DND-41 (cell line): Measurements from ENCODE around the gene DAB2.

Source experiments
- ATAC-seq: fragments of 200-7000 bp; cut with Tn5 transposase; 3 replicates; pipeline ENCODE4 v1.9.1; 2021; ENCODE audit warnings: low read depth; ENCODE audit not compliant: insufficient read depth
- DNase-seq: peaks from one replicate; pipeline ENCODE4 v3.0.0-alpha.2; 2020
- H2AFZ ChIP-seq: 2 replicates; pipeline ENCODE4 v1.6.0; 2012; ENCODE audit warnings: low read depth, low read length
- H3K27ac ChIP-seq: 2 replicates; pipeline ENCODE4 v1.5.1; 2012; ENCODE audit warnings: low read length, inconsistent platforms
- H3K27me3 ChIP-seq: fragments of 200-600 bp; sonication (generic); 2 replicates; pipeline ENCODE4 v1.6.0; 2012; ENCODE audit warnings: low read length, mild to moderate bottlenecking, inconsistent platforms; ENCODE audit not compliant: insufficient read depth, poor library complexity
- H3K36me3 ChIP-seq: 2 replicates; pipeline ENCODE4 v1.5.1; 2012; ENCODE audit warnings: low read length, inconsistent platforms; ENCODE audit not compliant: insufficient read depth
- H3K4me1 ChIP-seq: 2 replicates; pipeline ENCODE4 v1.5.1; 2012; ENCODE audit warnings: mild to moderate bottlenecking, low read length; ENCODE audit not compliant: insufficient read depth
- H3K4me2 ChIP-seq: 2 replicates; pipeline ENCODE4 v1.6.0; 2012; ENCODE audit warnings: mild to moderate bottlenecking, moderate library complexity, low read length, inconsistent platforms; ENCODE audit not compliant: insufficient read depth
- H3K4me3 ChIP-seq, 2 experiments: fragments of 200-600 bp in 1 of 2; shearing (Covaris generic) in 1 of 2; 2 replicates each; pipeline ENCODE4 v1.5.1; 2012 to 2016; ENCODE audit warnings: inconsistent platforms in 2 of 2, low read length in 2 of 2, mild to moderate bottlenecking in 2 of 2, low read depth in 1 of 2, moderate library complexity in 1 of 2
- H3K79me2 ChIP-seq: 2 replicates; pipeline ENCODE4 v1.6.0; 2012; ENCODE audit warnings: low read length, inconsistent platforms; ENCODE audit not compliant: insufficient read depth
- H3K9ac ChIP-seq: 2 replicates; pipeline ENCODE4 v1.6.0; 2012; ENCODE audit warnings: low read depth, mild to moderate bottlenecking, inconsistent platforms, low read length, moderate library complexity
- H3K9me3 ChIP-seq: 2 replicates; pipeline ENCODE4 v1.5.1; 2012; ENCODE audit warnings: low read length, moderate library complexity, mild to moderate bottlenecking, inconsistent platforms; ENCODE audit not compliant: insufficient read depth, severe bottlenecking
- H4K20me1 ChIP-seq: 2 replicates; pipeline ENCODE4 v1.6.0; 2012; ENCODE audit warnings: low read length; ENCODE audit not compliant: insufficient read depth
- EZH2 ChIP-seq: IDR thresholded peaks from 3 replicates; pipeline ENCODE4 v1.6.1; 2012; ENCODE audit warnings: borderline replicate concordance, low read depth, mild to moderate bottlenecking, moderate library complexity, low read length, inconsistent platforms; ENCODE audit not compliant: severe bottlenecking
- TF ChIP-seq, protein P1 (sequence below): IDR thresholded peaks from 2 replicates; pipeline ENCODE4 v1.5.1; 2012; ENCODE audit warnings: borderline replicate concordance, low read length, moderate library complexity, mild to moderate bottlenecking; ENCODE audit not compliant: poor library complexity, severe bottlenecking; ENCODE audit errors: extremely low read depth

Gene DAB2

DNA sequence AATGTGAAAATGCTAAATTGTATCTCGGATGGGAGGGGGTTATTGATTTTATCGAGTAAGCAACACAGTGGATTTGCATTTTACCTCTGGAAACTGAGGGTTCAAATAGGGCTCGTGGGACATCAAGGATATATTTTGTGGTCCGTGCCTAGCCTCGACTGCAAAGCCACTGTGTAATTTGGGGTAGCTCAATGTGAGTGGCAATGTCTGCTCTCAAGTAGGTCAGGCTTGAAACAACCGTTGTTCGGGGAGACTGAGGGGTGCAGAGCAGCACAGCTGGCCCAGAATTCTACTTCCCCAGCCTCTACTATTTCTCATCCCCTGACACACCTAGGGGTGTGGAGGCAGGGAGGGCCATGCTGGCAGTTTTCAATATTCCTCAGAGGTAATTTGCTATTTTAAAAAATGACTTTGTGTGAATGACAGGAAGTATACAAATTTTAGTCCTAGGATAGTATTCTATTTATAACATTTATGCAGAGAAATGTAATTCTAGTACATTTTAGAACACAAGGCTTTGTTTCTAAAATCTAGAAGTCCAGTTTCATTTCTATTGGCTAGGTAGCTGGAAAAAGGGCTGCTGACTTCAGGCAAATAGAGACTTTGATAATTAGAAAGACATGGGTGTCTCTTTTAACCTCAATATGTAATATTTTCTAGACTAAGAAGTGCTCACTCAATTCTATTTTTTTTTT, 1.4 kb upstream of the DAB2 start:
- no peaks in the 10 kb centered on the region for H3K4me1 ChIP-seq
- no peaks in the 10 kb centered on the region for H3K36me3 ChIP-seq
- ATAC-seq: no peak
- H3K9ac ChIP-seq: no peak overlapping the region
- no peaks in the 10 kb centered on the region for H3K79me2 ChIP-seq
- H3K9me3 ChIP-seq: no peaks in the 10 kb centered on the region
- no peak overlapping the region for H2AFZ ChIP-seq
- TF ChIP-seq, protein P1, sequence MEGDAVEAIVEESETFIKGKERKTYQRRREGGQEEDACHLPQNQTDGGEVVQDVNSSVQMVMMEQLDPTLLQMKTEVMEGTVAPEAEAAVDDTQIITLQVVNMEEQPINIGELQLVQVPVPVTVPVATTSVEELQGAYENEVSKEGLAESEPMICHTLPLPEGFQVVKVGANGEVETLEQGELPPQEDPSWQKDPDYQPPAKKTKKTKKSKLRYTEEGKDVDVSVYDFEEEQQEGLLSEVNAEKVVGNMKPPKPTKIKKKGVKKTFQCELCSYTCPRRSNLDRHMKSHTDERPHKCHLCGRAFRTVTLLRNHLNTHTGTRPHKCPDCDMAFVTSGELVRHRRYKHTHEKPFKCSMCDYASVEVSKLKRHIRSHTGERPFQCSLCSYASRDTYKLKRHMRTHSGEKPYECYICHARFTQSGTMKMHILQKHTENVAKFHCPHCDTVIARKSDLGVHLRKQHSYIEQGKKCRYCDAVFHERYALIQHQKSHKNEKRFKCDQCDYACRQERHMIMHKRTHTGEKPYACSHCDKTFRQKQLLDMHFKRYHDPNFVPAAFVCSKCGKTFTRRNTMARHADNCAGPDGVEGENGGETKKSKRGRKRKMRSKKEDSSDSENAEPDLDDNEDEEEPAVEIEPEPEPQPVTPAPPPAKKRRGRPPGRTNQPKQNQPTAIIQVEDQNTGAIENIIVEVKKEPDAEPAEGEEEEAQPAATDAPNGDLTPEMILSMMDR: no peak
- no peak for DNase-seq
- H3K4me3 ChIP-seq: no peak overlapping the region
- no peak overlapping the region for H3K27ac ChIP-seq
- no peaks in the 10 kb centered on the region for H4K20me1 ChIP-seq
- H3K4me2 ChIP-seq: no peak overlapping the region
- peaks cover 49% of the 10 kb centered on the region for H3K27me3 ChIP-seq

DNA sequence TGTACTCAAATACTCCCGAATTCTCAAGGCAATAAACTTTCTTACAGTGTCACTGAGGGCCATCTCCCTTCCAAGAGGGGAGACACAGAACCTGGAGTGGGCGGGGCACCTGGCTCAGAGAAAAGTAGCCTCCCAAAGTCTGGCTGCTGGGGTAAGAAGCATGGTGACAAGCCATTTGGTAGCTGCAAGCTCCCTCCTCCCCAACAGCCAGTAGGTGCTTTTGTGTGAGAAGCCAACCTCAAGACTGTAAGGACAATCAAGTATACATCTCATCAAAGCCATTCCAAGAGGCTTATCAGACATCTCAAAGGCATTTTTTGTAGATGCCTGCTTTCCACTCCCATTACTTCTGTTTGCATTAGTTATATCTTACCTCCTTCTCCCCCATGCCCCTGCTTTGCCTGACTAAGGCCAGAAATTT, 1.4 kb downstream of the DAB2 start:
- Histone ChIP-seq H3K36me3 (no peaks in the 10 kb centered on the region), H3K27ac (no peak overlapping the region), H3K27me3 (peaks cover 49% of the 10 kb centered on the region), H3K9me3 (no peaks in the 10 kb centered on the region), H4K20me1 (no peaks in the 10 kb centered on the region), H3K4me1 (no peaks in the 10 kb centered on the region), H3K79me2 (no peaks in the 10 kb centered on the region), H3K4me2 (no peak overlapping the region), H3K4me3 (no peak overlapping the region), H2AFZ (no peak overlapping the region), H3K9ac (no peak overlapping the region)
- ATAC-seq: no peak
- TF ChIP-seq, protein P1: no peak
- TF ChIP-seq EZH2: no peak
- DNase-seq: no peak

DNA sequence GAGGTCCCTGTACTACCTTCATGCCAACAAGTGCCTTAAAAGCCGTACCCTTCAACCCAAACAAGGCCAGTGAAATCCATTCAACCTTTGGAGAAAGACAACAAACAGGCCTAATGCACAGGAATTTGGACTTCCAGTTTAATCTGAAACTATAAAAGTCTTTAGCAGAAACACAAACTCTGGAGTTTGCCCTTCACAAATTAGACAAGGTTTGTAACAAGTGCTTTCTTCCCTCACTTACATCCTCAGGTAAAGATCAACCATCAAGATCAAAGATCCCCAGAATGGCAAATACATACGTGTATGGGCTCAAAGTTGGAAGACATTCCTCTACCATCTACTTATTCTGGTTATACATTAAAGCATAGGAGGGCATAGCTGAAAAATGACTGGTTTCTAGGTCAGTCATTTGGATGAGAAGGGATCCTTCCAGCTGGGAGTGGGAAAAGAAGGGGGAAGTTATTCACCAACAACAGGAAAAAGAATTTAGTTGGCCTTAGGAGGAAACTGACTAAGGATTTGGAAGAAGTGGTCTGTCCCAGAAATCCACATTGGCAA, 2.0 kb downstream of the DAB2 start:
- ATAC-seq: no peak
- no peak overlapping the region for H3K27ac ChIP-seq
- no peaks in the 10 kb centered on the region for H3K4me1 ChIP-seq
- peaks cover 49% of the 10 kb centered on the region for H3K27me3 ChIP-seq
- H3K79me2 ChIP-seq: no peaks in the 10 kb centered on the region
- no peak overlapping the region for H3K4me3 ChIP-seq
- no peak overlapping the region for H2AFZ ChIP-seq
- no peak for DNase-seq
- no peaks in the 10 kb centered on the region for H4K20me1 ChIP-seq
- H3K36me3 ChIP-seq: no peaks in the 10 kb centered on the region
- no peak overlapping the region for H3K4me2 ChIP-seq
- H3K9me3 ChIP-seq: no peaks in the 10 kb centered on the region
- no peak overlapping the region for H3K9ac ChIP-seq
- TF ChIP-seq, protein P1: no peak
- no peak for TF ChIP-seq EZH2
